Inflammatory macrophage treated with lipopolysaccharide for 4 hours (primary cell): ENCODE data around the gene SLC38A11.

Experiments used
- DNase-seq: peaks from one replicate; pipeline ENCODE4 v3.0.0-alpha.2; 2020

Gene SLC38A11

DNA sequence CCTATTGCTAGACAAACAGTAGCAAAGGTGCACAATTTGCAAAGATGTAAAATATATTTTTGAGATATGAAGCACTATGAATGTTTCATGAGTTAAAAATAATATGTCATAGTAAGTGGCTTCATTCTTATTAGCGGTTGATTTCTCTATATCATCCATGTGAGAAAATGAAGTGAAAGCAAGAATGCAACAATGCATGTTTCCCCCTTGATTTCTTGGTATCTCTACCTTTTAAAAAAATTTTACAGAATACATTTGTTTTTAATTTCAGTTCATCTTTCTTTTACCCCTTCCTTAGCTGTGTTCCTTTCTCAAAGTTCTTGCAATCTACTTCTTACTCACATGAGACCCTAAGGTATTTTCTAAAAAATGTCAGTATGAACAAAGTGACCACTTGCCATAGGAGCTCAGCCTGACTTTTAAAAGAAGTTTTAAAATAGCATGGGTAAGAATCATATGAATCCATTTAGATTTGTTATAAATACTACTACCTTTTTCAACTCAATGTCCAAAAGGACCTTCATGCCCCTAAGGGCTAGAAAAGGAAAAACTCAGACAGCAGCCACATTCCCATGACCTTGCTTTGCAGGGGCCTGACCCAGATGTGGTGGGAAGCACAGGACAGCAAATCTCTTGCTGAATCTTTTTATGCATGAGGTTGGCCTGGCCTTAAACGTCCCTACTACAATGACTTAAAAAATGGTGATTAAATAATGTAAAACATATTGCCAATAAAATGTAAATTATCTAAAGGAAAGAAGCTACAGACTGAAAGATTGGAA lies 14.8 kb upstream of the SLC38A11 start:
- DNase-seq: no peak

DNA sequence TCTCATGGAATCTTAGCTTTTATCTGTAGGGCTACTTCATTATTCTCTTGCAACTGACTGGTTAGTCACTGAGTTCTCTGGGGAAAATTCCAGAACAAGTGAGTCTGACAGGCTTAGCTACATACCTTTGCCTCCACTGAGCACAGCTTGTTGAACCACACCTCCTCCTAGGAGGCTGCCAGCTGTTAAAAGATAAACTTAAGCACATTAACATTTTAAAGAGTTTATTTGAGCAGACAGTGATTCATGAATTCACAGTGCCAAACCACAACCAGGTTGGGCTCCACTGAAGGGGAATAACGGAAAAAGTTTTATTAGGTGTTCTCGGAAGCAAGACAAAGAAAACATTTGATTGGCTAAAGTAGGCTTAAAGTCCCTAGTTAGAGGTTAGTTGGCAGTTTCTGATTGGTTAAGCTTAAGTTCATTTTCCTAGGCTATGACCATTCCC lies 12.5 kb upstream of the SLC38A11 start:
- DNase-seq: no peak

DNA sequence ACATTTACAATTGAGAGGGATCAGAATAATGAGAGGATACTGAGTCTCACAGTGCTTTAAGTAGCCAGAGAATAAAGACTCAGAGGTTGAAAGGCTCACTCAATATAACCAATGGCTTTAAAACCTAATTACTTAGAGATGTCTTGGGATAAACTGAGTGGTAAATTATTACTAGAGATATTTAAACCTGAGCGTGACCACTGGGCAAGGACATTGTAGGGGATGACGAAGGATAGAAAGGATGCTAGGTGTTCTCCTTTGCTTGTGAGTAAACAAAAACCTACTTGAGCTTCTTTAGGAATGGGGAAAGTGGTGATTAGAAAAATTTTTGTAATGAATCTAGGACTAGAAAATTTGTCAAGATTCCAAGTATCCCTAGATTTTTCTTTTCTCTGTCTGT lies 12.0 kb upstream of the SLC38A11 start:
- no peak for DNase-seq

DNA sequence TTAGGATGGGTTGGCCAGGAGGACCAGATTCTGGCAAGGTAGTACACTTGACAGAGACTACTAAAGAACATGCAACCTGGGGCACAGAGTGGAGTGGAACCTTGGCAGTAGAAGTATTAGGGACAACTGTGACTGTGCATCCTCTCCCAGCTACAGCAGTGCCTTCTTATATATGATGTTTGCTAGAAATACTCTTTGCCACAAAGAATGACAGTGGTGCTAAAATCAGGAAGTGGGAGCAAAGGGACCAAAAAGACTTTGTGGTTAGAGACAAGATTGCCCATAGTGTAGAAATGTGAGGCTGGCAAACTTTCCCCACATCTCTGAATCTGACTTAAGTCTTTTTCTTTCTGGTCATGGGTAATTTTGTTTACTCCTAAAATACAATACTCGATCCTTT lies 9.4 kb upstream of the SLC38A11 start:
- peak; percentile 35 for DNase-seq

DNA sequence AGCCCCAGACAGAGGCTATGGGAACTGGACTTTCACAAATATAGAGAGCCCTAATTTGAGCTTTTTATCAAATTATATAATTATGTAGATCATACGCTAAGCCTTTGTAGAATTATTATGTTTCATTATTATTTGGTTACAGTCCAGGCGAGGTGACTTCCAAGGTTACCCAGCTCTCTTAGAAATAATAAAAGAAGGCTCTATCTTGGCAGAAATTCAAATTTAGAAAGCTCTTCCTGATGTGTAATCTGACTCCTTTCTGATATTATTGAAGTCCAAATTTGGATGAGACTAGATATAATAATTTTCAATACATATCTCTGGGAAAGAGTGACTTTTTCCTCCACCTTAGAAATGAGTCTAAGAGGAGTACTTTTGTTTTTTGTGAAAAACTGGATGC lies 4.8 kb upstream of the SLC38A11 start:
- DNase-seq: no peak

DNA sequence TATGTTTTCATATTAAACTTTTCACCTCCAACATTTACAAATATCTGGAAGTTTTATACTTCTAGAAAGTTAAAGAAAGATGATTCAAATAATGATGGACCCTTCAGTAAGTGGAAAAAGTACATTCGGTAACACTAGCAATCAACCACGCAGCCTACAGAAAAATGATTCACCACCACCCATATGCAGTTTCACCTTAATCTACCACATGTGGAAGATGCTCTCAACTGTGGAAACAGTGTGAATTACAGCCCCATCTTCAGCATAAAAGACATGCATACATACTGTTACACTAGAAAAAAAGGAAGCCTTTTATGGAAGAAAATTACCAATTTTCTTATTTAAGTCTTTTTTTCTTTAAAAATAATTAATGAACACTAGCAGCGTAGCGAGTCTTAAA lies 1.1 kb downstream of the SLC38A11 start:
- DNase-seq: no peak

DNA sequence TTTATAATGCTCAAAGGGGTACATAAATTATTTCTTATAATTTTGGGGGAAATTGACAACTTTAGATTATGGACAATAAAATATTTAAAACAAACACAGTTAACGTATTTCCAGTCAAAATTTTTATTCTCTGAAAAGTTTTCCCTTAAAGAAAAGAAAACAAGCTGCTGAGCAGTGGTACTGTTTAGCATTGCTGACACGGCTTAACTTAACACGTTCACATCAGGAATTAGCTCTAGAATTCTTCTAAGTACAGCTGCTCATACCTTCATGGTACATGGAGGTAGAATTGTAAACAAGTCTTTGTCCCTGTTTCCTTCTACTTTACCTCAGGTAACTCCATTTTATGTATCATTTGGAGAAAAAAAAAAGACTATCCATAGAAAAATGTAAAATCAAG lies 2.0 kb downstream of the SLC38A11 start:
- no peak for DNase-seq

DNA sequence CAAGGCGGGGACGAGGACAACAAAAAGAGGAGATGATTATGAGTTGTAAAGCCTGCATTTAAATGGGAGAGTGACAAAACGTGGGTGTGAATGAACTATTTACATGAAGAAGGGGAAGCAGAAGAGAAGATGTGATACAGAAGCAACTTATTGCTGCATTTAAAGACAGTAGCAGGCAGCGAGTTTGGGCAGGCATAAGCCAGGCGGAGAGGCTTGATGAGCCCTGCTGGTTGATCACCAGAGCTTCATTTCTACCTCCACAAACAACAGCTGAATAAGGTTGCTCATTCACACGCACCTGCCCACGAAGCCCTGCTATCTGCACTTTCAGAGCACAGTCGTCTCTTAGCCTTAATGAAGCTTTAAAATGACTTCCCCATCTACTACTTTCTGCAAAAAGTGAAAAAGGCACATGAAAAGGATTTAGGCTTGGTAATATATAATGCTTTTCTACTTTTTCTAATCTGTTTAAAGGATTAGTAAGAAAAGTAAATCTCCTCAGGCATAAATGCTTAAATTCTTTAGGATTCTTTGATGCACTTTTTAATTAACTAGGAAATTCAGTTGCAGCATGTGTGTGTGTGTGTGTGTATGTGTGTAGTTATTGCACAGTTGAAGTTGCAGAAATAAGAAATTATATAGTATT lies 3.1 kb downstream of the SLC38A11 start:
- DNase-seq: no peak

DNA sequence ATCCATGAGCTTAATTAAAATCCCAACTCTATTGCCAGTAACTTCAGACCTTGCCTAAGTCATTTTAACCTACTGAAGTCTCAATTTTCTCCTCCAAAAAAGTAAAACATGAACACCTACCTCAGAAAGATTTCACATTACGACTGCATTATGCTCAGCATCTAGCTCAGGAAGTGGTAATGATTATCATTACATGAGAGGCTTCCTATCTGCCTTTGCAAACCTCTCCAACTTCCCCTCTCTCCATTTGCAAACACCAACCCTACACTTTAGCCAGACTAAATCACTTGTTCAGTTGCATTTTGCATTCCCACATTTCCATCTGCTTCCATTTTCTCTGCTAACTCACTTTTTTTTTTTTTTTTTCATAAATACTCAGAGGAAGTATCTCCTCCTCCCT lies 6.8 kb downstream of the SLC38A11 start:
- no peak for DNase-seq

DNA sequence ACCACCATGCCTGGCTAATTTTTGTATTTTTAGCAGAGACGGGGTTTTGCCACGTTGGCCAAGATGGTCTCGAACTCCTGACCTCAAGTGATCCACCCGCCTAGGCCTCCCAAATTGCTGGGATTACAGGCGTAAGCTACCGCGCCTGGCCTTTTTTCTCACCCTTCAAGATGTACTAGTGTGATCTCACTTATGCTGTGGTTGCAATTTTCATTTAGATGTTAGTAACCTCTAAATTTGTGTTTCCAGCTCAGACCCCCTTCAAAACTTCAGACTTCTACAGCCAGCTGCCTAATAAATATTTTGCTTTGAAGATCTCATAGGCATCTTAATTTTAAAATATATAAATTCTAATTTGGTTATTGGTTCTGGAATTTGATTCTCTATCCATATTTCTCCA lies 8.0 kb downstream of the SLC38A11 start:
- DNase-seq: no peak

DNA sequence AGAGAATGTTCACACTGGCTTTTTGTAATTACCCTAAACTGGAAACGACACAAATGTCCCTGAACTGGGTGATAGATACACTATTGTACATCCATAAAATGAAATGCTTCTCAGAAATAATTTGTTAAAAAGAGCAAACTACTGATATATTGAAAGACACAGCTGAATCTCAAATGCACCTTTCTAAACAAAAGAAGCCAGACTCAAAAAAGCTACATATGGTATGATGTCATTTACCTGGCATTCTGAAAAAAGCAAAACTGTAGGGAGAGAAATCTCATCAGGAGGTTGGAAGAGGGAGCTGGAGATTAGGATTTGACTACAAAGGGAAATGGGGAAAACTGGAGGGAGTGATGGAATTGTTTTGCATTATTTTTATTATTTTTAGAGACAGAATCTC lies 12.0 kb downstream of the SLC38A11 start:
- no peak for DNase-seq

DNA sequence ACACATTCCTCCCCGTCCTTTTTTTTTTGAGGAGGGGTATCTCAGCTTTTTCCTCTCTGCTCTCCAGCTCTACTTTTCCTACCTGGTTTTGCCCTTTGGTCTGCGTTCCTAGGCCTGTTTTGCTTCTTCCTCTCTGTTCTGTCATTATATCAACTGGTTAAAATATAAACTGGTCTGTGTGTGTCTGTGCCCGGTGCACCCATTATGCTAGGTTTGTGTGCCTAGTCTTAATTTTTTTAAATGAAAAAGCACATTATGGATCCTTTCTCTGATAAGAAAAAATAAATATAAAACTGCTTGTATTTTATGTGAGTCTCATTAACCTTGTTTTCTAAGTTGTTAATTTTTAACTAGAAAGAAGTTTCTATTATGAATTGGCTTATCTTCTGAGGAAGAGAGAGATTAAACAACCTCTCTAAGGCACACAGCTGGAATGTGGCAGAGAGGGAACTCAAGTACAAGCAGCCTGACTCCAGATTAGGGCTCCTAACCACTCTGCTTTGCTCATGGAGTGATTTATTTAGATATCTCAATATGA lies 17.4 kb downstream of the SLC38A11 start:
- DNase-seq: no peak

DNA sequence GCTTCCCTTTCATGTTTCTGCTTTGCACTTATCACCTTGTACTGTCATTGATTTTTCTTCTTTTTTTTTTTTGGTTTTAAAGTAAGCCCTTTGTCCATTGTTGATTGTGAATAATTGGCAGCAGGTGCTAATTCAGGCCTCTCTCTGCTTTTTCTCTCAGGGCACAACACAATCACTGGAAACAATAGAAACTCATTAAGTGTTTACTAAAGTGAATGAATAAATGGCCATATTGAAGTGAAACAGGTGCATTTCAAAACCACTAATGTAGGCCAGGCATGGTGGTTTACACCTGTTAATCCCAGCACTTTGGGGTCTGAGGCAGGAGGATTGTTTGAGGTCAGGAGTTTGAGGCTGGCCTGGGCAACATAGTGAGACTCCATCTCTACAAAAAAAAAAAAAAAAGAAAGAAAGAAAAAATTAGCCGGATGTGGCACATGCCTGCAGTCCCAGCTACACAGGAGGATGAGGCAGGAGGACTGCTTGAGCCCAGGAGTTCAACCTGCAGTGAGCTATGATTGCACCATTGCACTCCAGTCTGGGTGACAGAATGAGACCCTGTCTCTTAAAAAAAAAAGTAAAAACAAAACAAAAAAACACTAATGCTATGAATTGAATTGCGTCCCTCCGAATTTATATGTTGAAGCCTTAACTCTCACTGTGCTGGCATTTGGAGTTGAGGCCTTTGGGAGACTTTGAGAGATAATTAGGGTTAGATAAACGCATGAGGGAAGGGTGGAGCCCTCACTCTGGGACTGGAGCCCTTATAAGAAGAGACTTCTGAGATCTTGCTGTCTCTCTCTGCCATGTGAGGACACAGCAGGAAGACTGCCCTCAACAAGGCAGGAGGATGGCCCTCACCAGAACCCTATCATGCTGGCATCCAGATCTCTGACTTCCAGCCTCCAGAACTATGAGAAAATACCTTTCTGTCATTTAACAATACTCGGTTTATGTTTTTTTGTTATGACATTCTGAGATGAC lies 19.9 kb downstream of the SLC38A11 start:
- DNase-seq: no peak

DNA sequence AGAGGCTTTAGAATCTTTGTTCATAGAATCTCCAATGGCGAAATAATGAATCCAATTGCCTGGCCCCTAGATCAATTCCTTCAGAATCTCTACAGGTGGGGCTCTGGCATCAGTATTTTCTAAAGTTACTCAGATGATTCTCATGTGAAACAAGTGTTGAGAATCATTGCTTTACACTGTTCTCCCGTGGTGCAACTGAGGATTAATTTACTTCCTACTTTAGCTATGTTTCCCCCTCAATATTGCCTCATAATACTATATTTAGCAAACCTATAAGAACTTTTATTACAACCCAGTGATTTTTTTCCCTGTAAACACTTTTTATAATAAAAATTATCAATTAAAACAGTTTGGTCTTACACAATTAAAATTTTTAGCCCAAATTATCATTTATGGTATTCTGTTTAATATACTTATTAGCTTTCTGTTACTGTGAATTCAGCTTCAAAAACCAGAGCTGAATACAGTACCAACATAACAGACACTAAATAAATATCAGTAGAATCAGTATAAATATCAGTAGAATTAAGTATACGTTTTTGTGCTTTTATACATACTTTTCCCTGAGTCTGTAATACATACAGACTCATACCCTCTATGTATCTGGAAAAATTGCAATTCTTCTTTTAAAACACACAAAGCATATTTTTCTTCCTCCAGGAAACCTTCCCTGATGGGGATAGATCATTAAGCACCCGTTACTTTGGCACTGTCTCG lies 20.8 kb downstream of the SLC38A11 start:
- peak; percentile 42 for DNase-seq

DNA sequence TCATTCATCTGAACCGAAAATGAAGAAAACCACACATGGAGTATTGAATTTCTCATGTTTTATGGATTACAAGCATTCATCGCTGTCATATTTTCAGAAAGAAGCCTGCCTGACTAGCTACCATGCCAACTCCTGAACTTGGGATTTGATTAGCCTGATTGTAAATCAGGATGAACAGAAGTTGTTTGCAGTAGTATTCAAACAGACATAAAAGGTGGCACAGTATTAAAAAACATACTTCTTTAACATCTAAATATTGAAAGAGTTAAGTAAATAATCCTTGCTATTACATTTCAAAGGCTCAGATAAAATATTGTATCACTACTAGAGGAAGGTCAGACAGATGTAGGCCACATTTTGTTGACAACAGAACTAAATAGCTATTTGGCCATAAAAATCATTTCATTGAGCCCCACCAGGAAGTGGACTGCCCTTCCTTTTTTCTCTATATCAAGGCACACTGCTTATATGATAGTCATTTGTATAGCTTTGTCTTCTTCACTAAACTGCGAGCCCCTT lies 21.6 kb downstream of the SLC38A11 start:
- DNase-seq: no peak

DNA sequence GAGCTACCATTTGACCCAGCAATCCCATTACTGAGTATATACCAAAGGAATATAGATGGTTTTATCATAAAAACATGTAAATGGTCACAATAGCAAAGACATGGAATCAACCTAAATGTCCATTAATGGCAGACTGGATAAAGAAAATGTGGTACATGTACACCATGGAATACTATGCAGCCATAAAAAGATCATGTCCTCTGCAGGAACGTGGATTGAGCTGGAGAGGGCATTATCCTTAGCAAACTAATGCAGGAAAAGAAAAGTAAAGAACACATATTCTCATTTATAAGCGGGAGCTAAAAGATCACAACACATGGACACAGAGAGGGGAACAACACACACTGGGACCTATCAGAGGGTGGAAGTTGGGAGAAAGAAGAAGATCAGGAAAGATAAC lies 22.9 kb downstream of the SLC38A11 start:
- no peak for DNase-seq

DNA sequence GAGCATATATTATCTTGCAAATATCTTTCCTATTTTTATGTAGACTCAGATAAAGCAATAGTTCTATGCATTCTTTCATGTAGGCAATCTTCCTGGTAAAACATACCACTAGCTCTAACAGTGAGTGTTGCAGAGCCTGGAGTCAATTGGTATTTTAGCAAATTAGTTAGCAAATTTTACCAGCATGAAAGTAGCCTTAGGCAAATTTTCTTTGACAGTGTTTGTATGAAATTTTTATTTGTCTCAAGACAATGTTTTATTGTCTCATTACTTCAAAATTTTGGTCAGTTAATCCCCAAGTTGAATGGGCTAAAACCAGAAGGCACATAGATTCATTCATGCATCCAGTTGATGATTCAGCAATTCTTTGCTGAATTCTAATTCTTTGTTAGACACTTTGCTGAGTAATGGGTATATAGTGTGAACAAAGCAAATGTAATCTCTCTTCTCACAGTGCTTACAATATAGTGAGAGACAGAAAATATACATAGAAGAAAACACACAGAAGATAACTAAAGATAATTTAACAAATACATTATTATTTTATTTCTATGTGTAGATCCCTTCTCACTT lies 27.1 kb downstream of the SLC38A11 start:
- DNase-seq: no peak

DNA sequence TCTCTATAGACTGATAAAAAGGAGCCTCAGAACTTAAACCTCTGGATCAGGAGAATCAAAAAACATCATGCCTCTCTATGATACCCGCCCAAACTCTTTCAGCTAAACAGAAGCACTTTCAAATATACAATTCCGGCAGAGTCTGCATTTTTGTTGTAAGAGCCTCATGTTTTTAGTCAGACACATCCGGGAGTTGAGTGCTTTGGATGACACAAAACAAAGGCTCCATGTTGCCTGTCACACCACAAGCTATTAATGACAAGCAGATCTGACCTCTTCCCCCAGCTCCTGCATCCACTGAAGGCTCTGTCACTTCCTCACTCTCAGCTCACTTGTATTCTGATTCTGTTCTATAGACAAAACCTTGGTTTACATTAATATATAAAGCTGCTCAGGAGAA lies 33.2 kb downstream of the SLC38A11 start:
- no peak for DNase-seq

DNA sequence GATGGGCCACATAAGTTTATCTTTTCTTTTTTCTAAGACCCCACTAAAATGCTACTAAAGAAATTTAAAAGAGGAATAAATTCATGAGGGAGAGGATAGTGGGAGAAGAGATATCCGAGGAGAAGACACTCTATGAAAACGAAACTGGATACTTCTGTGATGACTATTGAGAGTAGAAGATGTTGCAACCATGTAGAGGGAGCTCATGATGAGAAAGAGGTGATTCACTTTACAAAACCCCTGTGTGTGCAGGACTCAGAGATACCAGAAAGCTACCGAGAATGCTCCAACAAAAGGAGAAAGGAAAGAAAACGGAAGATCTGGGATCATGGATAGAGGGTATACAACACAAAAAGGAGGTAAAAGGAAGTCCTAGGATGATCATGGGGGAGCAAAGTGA lies 34.9 kb downstream of the SLC38A11 start:
- peak; percentile 85 for DNase-seq

DNA sequence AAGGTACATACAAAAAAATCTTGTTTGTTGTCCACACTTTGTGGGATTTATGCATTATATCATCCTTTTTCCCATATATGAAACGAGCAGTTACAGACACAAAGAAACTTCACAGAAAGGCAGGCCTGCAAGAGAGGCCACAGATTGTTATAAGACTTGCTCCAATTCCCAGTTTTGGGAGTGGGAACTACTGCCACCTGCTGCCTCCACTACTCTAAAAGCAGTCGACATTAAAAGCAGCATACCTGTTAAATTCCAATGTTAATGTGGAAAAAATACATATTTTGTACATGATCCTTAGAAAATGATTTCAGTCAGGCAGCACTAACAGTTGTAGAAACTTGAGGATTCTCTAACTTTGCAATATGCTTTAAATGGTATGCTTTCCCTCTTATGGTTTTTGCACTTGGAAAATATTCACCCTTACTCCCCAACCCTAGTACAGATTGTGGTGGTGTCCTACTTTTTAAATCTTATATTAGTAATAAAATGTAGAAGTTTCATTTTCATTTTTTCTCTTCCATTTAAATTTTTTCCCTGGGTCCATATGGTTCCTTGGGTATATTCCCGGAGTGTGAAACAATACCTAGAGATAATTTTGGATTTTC lies 37.9 kb downstream of the SLC38A11 start:
- no peak for DNase-seq

DNA sequence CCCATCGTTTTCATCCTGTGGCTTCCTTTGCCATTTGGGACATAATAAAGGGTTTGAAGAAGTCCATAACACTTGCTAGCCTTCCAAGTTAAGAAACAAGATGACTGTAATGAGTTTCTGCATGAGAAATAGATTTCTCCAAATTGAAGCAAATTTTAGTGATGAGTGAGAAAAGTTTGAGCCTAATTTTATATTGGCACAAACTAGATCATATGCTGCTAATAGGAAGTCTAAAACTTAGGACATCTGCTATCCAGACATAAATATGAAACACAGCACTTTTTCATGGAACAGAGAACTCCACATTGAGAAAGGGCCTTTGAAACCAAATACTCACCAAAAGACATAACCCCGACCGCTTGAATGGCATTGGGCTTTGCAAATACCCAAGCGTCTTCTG lies 39.8 kb downstream of the SLC38A11 start:
- no peak for DNase-seq
